Measurements from ENCODE around the gene CPVL.

GRCh38 chr7:28990200-28990960 is 156.0 kb downstream of the CPVL start:
- TF ChIP-seq GABPA (IDR thresholded peaks at IDR 0.05 in 1 of 2, conservative IDR thresholded peaks at IDR 0.05 in 1 of 2), result no peak
- TF ChIP-seq CTCF (IDR thresholded peaks at IDR 0.05; ENCODE audit: low read depth, low read length, missing input control), result no peak
- TF ChIP-seq RXRA (IDR thresholded peaks at IDR 0.05), result no peak
- no peak for TF ChIP-seq FOXA2 (IDR thresholded peaks at IDR 0.05)
- no peak for TF ChIP-seq REST (IDR thresholded peaks at IDR 0.05)
- TF ChIP-seq JUND (IDR thresholded peaks at IDR 0.05), result no peak
- TF ChIP-seq ZBTB33 (IDR thresholded peaks at IDR 0.05), result no peak
- no peak for TF ChIP-seq TAF1 (conservative IDR thresholded peaks at IDR 0.05)
- no peak for TF ChIP-seq MAX (IDR thresholded peaks at IDR 0.05)
- no peak for TF ChIP-seq YY1 (IDR thresholded peaks at IDR 0.05)
- no peak for TF ChIP-seq EGR1 (IDR thresholded peaks at IDR 0.05; ENCODE audit: low read depth in 2 of 2)
